Measurements from ENCODE around the gene CHST9. TPM values are rescaled to one million over a fixed set of nuclear protein-coding genes. Genes with fewer than 3 reads are reported as not detected.

The CHST9 gene
- total and polyA plus RNA-seq, 2 of the 13 experiments (the other 11 are each of a cell fraction or from before 2014, with no cell fraction given), result 3.2 to 9.6 TPM

DNA sequence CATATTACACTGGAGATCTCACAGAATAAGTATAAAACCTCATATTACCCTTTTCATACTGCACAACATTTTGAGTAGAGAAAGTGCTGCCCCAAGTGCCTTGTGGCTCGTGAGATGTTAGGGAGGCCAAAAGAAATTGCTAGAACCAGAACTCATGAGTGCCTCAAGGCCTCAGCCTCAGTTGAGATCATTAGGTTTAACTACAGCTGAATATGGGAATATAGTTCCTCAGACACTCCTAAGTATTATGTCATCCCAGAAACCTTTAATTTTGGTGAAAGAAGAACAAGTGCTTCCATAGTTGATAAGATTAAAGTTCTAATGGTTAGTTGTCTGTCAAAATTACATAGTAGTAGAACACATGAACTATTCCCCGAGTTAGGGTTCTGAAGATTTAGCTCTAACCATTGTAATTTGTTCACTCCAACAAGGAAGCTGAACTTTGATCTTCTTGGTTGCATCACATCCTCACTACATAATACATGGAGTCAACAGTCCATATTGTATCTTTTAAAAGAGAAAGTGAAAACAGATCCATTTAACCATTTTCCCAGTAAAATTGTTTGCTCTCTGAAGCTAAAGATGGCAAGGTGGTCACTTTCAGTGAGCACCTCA lies 310.0 kb downstream of the CHST9 start (continued):
- TF ChIP-seq, protein P1, sequence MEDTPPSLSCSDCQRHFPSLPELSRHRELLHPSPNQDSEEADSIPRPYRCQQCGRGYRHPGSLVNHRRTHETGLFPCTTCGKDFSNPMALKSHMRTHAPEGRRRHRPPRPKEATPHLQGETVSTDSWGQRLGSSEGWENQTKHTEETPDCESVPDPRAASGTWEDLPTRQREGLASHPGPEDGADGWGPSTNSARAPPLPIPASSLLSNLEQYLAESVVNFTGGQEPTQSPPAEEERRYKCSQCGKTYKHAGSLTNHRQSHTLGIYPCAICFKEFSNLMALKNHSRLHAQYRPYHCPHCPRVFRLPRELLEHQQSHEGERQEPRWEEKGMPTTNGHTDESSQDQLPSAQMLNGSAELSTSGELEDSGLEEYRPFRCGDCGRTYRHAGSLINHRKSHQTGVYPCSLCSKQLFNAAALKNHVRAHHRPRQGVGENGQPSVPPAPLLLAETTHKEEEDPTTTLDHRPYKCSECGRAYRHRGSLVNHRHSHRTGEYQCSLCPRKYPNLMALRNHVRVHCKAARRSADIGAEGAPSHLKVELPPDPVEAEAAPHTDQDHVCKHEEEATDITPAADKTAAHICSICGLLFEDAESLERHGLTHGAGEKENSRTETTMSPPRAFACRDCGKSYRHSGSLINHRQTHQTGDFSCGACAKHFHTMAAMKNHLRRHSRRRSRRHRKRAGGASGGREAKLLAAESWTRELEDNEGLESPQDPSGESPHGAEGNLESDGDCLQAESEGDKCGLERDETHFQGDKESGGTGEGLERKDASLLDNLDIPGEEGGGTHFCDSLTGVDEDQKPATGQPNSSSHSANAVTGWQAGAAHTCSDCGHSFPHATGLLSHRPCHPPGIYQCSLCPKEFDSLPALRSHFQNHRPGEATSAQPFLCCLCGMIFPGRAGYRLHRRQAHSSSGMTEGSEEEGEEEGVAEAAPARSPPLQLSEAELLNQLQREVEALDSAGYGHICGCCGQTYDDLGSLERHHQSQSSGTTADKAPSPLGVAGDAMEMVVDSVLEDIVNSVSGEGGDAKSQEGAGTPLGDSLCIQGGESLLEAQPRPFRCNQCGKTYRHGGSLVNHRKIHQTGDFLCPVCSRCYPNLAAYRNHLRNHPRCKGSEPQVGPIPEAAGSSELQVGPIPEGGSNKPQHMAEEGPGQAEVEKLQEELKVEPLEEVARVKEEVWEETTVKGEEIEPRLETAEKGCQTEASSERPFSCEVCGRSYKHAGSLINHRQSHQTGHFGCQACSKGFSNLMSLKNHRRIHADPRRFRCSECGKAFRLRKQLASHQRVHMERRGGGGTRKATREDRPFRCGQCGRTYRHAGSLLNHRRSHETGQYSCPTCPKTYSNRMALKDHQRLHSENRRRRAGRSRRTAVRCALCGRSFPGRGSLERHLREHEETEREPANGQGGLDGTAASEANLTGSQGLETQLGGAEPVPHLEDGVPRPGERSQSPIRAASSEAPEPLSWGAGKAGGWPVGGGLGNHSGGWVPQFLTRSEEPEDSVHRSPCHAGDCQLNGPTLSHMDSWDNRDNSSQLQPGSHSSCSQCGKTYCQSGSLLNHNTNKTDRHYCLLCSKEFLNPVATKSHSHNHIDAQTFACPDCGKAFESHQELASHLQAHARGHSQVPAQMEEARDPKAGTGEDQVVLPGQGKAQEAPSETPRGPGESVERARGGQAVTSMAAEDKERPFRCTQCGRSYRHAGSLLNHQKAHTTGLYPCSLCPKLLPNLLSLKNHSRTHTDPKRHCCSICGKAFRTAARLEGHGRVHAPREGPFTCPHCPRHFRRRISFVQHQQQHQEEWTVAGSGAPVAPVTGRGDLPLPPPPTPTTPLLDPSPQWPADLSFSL (CRISPR knock-in tag; IDR thresholded peaks at IDR 0.05), result no peak
- TF ChIP-seq ZNF589 (CRISPR knock-in tag; conservative IDR thresholded peaks at IDR 0.05) (no peak), RBM22 (optimal IDR thresholded peaks at IDR 0.05; ENCODE audit: low read length) (no peak), STAT5B (CRISPR knock-in tag; IDR thresholded peaks at IDR 0.05) (no peak), ZNF331 (CRISPR knock-in tag; IDR thresholded peaks at IDR 0.05) (peak; percentile 43; the same call in 1 of the 2 replicates), ZNF382 (CRISPR knock-in tag; IDR thresholded peaks at IDR 0.05; ENCODE audit: borderline replicate concordance) (no peak)
- TF ChIP-seq, protein P2, sequence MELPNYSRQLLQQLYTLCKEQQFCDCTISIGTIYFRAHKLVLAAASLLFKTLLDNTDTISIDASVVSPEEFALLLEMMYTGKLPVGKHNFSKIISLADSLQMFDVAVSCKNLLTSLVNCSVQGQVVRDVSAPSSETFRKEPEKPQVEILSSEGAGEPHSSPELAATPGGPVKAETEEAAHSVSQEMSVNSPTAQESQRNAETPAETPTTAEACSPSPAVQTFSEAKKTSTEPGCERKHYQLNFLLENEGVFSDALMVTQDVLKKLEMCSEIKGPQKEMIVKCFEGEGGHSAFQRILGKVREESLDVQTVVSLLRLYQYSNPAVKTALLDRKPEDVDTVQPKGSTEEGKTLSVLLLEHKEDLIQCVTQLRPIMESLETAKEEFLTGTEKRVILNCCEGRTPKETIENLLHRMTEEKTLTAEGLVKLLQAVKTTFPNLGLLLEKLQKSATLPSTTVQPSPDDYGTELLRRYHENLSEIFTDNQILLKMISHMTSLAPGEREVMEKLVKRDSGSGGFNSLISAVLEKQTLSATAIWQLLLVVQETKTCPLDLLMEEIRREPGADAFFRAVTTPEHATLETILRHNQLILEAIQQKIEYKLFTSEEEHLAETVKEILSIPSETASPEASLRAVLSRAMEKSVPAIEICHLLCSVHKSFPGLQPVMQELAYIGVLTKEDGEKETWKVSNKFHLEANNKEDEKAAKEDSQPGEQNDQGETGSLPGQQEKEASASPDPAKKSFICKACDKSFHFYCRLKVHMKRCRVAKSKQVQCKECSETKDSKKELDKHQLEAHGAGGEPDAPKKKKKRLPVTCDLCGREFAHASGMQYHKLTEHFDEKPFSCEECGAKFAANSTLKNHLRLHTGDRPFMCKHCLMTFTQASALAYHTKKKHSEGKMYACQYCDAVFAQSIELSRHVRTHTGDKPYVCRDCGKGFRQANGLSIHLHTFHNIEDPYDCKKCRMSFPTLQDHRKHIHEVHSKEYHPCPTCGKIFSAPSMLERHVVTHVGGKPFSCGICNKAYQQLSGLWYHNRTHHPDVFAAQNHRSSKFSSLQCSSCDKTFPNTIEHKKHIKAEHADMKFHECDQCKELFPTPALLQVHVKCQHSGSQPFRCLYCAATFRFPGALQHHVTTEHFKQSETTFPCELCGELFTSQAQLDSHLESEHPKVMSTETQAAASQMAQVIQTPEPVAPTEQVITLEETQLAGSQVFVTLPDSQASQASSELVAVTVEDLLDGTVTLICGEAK (IDR thresholded peaks at IDR 0.05), result no peak
- TF ChIP-seq, protein P2 (CRISPR knock-in tag; IDR thresholded peaks at IDR 0.05), result no peak
- TF ChIP-seq, protein P3, sequence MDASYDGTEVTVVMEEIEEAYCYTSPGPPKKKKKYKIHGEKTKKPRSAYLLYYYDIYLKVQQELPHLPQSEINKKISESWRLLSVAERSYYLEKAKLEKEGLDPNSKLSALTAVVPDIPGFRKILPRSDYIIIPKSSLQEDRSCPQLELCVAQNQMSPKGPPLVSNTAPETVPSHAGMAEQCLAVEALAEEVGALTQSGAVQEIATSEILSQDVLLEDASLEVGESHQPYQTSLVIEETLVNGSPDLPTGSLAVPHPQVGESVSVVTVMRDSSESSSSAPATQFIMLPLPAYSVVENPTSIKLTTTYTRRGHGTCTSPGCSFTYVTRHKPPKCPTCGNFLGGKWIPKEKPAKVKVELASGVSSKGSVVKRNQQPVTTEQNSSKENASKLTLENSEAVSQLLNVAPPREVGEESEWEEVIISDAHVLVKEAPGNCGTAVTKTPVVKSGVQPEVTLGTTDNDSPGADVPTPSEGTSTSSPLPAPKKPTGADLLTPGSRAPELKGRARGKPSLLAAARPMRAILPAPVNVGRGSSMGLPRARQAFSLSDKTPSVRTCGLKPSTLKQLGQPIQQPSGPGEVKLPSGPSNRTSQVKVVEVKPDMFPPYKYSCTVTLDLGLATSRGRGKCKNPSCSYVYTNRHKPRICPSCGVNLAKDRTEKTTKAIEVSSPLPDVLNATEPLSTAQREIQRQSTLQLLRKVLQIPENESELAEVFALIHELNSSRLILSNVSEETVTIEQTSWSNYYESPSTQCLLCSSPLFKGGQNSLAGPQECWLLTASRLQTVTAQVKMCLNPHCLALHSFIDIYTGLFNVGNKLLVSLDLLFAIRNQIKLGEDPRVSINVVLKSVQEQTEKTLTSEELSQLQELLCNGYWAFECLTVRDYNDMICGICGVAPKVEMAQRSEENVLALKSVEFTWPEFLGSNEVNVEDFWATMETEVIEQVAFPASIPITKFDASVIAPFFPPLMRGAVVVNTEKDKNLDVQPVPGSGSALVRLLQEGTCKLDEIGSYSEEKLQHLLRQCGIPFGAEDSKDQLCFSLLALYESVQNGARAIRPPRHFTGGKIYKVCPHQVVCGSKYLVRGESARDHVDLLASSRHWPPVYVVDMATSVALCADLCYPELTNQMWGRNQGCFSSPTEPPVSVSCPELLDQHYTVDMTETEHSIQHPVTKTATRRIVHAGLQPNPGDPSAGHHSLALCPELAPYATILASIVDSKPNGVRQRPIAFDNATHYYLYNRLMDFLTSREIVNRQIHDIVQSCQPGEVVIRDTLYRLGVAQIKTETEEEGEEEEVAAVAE (CRISPR knock-in tag; IDR thresholded peaks at IDR 0.05; ENCODE audit: borderline replicate concordance), result no peak
